ENCODE data around the gene XRN2.

Gene XRN2

DNA sequence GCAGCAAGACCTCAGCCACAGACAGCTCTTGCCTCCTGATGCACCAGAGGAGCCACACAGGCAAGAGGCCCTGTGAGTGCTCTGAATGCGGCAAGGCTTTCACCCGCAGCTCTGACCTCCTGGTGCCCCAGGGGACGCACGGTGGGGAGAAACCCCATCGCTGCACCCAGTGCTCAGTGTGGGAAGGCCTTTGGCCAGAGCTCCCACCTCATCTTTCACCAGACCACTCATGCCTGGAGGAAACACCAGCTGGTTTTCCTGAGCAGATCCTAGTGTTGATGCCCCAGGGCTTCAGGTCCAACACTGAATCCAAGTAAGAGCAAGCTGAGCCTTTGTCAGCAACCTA lies 37.0 kb upstream of the XRN2 start:
- no peak for DNase-seq (ENCODE audit: low read depth)
- no peak overlapping the region for H3K4me3 ChIP-seq (ENCODE audit: low read depth, low read length)
- TF ChIP-seq, protein P1, sequence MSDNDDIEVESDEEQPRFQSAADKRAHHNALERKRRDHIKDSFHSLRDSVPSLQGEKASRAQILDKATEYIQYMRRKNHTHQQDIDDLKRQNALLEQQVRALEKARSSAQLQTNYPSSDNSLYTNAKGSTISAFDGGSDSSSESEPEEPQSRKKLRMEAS (IDR thresholded peaks at IDR 0.05; ENCODE audit: low read depth, low read length) = no peak
- TF ChIP-seq POLR2A (IDR thresholded peaks at IDR 0.05; ENCODE audit: extremely low read depth, insufficient read length) (no peak), MYC (IDR thresholded peaks at IDR 0.05; ENCODE audit: low read depth, low read length) (no peak)
- TF ChIP-seq, protein P2, sequence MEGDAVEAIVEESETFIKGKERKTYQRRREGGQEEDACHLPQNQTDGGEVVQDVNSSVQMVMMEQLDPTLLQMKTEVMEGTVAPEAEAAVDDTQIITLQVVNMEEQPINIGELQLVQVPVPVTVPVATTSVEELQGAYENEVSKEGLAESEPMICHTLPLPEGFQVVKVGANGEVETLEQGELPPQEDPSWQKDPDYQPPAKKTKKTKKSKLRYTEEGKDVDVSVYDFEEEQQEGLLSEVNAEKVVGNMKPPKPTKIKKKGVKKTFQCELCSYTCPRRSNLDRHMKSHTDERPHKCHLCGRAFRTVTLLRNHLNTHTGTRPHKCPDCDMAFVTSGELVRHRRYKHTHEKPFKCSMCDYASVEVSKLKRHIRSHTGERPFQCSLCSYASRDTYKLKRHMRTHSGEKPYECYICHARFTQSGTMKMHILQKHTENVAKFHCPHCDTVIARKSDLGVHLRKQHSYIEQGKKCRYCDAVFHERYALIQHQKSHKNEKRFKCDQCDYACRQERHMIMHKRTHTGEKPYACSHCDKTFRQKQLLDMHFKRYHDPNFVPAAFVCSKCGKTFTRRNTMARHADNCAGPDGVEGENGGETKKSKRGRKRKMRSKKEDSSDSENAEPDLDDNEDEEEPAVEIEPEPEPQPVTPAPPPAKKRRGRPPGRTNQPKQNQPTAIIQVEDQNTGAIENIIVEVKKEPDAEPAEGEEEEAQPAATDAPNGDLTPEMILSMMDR (IDR thresholded peaks at IDR 0.05; ENCODE audit: low read depth, low read length) = no peak

DNA sequence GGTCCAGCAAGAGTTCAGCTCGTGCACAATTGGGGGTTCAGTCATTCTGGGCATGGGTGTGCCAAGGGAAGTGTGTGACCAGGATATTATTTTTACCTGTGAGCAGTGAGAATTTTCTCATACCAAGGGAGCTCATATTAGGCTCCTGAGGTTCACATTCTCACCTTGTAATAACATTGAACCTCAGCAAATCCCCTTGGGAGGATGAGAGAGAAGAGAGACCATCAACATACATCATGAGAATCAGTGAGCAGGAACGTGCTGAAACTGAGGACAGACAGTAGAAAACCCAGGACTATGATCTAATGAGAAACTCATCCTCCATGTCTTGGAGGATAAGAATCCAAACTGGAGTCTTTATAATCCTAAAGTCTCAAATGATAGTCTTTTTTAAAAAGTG lies 33.4 kb upstream of the XRN2 start:
- no peak for DNase-seq (ENCODE audit: low read depth)
- TF ChIP-seq, protein P1 (IDR thresholded peaks at IDR 0.05; ENCODE audit: low read depth, low read length) = no peak
- no peak for TF ChIP-seq POLR2A (IDR thresholded peaks at IDR 0.05; ENCODE audit: extremely low read depth, insufficient read length)
- TF ChIP-seq, protein P2 (IDR thresholded peaks at IDR 0.05; ENCODE audit: low read depth, low read length) = no peak
- TF ChIP-seq MYC (IDR thresholded peaks at IDR 0.05; ENCODE audit: low read depth, low read length) = no peak

DNA sequence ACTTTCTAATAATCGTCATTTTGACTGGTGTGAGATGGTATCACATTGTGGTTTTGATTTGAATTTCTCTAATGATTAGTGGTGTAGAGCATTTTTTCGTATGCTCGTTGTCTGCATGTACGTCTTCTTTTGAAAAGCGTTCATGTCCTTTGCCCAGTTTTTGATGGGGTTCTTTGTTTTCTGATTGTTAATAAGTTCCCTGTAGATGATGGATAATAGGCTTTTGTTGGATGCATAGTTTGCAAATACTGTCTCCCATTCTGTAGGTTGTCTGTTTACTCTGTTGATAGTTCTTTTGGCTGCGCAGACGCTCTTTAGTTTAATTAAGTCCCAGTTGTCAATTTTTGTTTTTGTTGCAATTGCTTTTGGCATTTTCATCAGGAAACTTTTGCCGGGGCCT lies 32.3 kb upstream of the XRN2 start:
- DNase-seq (ENCODE audit: low read depth) = no peak
- TF ChIP-seq, protein P1 (IDR thresholded peaks at IDR 0.05; ENCODE audit: low read depth, low read length) = no peak
- TF ChIP-seq POLR2A (IDR thresholded peaks at IDR 0.05; ENCODE audit: extremely low read depth, insufficient read length) (no peak), MYC (IDR thresholded peaks at IDR 0.05; ENCODE audit: low read depth, low read length) (no peak)
- TF ChIP-seq, protein P2 (IDR thresholded peaks at IDR 0.05; ENCODE audit: low read depth, low read length) = no peak

More for the DNA sequence above, 33.4 kb upstream of the XRN2 start:
- no peak overlapping the region for H3K4me3 ChIP-seq (ENCODE audit: low read depth, low read length)

DNA sequence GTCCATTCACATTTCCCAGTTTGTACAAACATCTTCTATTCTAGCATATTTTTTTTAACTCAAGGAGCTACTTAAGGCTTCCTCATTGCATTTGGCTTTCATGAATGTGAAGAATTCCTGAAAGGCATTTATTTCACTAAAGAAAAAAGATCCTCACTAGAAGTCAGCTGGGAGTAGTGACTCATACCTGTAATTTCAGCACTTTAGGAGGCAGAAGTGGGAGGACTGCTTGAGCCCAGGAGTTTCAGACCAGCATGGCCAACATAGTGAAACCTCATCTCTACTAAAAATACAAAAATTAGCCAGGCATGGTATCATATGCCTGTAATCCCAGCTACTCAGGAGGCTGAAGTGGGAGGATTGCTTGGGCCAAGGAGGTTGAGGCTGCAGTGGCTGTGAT lies 30.9 kb upstream of the XRN2 start:
- TF ChIP-seq, protein P1 (IDR thresholded peaks at IDR 0.05; ENCODE audit: low read depth, low read length) = no peak
- TF ChIP-seq MYC (IDR thresholded peaks at IDR 0.05; ENCODE audit: low read depth, low read length) = no peak
- TF ChIP-seq POLR2A (IDR thresholded peaks at IDR 0.05; ENCODE audit: extremely low read depth, insufficient read length) = no peak
- TF ChIP-seq, protein P2 (IDR thresholded peaks at IDR 0.05; ENCODE audit: low read depth, low read length) = no peak
- H3K4me3 ChIP-seq (ENCODE audit: low read depth, low read length) = no peak overlapping the region
- DNase-seq (ENCODE audit: low read depth) = no peak

More for the DNA sequence above, 32.3 kb upstream of the XRN2 start:
- H3K4me3 ChIP-seq (ENCODE audit: low read depth, low read length) = no peak overlapping the region

DNA sequence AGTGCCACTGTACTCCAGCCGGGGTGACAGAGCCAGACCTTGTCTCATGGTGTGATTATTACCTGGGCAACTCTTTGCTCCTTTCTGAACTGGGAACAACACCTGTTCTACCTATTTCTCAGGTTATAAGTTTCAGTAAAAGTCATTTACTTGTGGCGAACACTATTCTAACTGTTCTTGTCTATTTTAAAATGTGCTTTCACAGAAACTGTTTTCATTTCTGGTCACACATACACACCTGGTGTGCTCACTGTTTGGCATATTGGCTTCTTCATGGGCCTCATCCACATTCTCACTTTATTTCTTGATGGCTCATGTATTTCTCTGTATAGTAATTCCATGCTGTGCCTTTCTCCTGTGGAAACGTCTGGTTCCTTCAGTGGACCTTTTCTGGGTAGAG lies 30.5 kb upstream of the XRN2 start:
- no peak for DNase-seq (ENCODE audit: low read depth)
- TF ChIP-seq POLR2A (IDR thresholded peaks at IDR 0.05; ENCODE audit: extremely low read depth, insufficient read length) (no peak), MYC (IDR thresholded peaks at IDR 0.05; ENCODE audit: low read depth, low read length) (no peak)
- TF ChIP-seq, protein P1 (IDR thresholded peaks at IDR 0.05; ENCODE audit: low read depth, low read length) = no peak
- TF ChIP-seq, protein P2 (IDR thresholded peaks at IDR 0.05; ENCODE audit: low read depth, low read length) = no peak
- H3K4me3 ChIP-seq (ENCODE audit: low read depth, low read length) = no peak overlapping the region

Measured in NB4 (cell line).